H4 (cell line): ENCODE measurements around the gene SGCD. TPM values are rescaled to one million over a fixed set of nuclear protein-coding genes. Genes with fewer than 3 reads are reported as not detected.

Source experiments
- DNase-seq: peaks from one replicate; pipeline ENCODE4 v3.0.0-alpha.2; 2015; ENCODE audit warnings: low spot score
- total RNA-seq: library from RNA; depleted of rRNA; stranded (reverse); fragments of >200 nt; shearing (Covaris generic); gene quantifications from 2 replicates; pipeline ENCODE4 v1.2.3, GENCODE V29; 2014; rRNA removed

The SGCD gene
- total RNA-seq: 0.12 TPM in 1 of 2 replicates, not detected in the other

DNA sequence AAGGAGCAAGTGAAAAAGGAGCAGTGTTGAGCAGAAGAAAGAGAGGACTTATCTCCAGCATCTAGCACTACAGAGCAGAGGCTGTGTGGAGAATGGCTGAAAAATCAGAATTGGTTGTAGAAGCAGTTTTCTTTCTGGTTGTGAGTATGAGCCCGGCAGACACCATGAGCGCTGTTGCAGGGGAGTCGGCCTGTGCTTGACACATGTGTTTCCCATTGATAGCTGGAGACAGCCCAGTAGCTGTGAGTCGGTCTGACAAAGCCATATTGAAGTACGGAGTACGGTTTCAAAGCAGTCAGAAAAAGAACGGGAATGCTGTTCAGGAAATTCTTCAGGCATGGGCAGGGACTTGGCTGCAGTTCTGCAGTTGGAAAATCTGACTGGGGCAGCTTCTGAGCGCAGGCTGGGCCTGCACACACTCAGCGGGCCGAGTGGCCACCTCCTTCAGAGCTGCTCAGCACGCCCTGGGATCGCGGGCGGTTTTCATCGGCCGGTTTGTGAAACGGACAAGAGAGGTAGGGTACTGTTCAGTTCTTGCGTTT is at the start of gene SGCD:
SGCD (plus strand) TSS at position 447 of the 542 bp plus-strand sequence.
- no peak for DNase-seq

DNA sequence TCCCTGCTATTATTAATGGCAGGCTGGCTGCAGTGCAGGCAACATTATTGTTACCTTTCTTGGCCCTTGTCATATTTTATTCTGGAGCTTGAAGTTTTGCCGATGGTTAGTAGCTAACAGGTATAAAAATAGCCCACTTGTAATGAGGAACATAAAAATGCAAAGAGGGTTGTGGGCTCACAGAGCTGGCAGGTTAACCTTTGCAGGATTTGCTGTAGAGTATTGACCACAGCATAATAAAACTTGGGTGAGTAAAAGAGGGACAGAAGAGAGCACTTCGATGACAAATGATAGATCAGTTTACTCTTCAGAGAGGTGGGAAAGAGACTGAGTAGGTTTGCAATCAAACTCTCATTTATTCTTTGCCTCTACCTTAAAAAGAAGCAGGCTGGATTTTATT is 49.7 kb upstream of the SGCD start:
- DNase-seq: no peak

DNA sequence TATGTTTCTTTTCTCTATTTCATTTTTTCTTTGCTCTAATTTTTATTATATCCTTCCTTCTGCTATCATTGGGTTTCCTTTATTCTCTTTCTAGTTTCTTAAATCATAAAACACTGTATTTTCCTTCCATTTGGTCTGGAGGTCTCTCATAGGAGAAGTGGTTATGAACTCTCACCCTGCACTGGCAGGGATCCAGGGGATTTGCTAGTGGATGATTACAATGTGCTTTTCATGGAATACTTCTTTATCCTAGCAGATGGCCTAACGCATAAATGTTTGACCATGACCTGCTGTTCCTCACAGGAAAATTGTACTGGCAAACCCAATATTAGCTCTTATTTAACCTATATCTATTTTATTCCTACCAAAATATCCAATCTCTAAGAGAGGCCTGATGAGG is 31.5 kb upstream of the SGCD start:
- DNase-seq: no peak

DNA sequence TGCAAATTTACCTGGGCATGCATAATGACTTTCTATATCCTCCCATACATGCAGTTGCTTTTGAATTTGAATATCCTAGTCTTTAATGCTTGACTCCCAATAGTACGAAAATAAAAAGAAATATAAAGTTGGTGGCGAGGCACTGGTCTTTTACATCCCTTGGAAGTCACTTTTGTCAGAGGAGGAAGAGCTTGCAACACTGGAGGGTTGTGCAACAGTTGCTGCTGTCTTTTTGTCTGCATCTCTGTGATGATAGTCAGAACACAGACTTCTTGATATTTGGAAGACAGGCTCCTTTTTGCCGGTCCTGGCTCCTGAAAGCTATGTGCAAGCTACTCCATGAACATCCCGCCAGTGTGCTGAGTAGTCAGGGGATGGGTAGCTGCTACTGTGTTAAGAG is 16.8 kb upstream of the SGCD start:
- no peak for DNase-seq

GRCh38 chr5:156312897-156313694 is 13.9 kb upstream of the SGCD start:
- no peak for DNase-seq

DNA sequence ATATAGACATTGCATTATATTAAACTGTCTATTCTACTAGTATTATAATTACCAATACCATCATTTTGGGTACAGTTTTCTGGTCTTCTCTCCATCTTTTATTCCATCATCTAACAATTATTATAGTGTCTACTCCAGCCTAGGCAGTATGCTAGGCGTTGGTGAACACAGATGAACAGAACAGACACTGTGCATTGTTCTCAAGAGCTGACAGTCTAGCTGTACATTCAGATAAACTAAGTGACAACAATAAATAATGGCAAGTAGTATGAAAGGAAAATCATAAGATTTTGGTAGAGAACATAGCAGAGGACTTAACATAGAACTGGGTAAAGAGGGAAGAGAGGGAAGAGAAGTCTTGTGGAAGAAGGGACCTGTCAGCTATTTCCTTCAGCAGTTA is 12.5 kb upstream of the SGCD start:
- no peak for DNase-seq

DNA sequence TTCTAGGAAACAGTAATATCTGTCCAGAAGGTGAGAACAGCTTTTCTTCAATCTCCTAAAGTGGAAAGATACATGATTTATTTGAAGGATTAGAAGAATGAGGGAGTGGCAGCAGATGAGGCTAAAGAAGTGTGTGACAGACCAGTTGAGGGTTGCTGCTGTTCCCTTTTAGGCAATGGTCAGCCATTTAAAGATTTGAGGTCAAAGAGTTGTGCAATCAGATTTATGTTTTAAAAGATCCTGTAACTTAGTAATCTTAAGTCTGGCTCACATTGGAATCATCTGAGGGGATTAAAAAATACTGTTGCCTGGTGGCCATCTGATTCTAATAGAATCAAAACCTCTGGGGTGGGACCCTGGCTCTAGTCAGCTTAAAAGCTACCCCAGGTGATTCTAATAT is 4.3 kb upstream of the SGCD start:
- DNase-seq: no peak

GRCh38 chr5:156327296-156327695 is 332 bp downstream of the SGCD start:
- DNase-seq: no peak

DNA sequence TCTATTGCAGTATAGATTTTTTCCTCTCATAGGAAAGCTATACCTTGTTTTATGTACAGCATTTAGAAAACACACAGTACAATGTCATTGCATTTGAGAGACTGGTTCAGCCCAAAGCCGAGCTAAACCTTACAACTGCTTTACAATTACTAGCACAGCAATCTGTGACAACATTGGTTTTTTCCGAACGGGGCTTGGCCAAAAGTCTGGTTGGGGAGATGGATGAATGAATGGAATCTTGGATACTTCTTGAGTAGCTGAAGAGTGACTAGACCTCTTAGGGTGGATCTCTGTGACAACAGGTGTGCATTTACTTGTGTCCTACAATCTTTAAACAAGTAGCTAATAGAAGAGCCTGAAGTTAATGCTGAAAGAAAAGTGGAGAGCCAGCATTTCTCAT is 1.2 kb downstream of the SGCD start:
- no peak for DNase-seq

- no peak for DNase-seq
Observed at GRCh38 chr5:156328766-156329165, 1.8 kb downstream of the SGCD start.

GRCh38 chr5:156329171-156329611 is 2.2 kb downstream of the SGCD start:
- DNase-seq: no peak

DNA sequence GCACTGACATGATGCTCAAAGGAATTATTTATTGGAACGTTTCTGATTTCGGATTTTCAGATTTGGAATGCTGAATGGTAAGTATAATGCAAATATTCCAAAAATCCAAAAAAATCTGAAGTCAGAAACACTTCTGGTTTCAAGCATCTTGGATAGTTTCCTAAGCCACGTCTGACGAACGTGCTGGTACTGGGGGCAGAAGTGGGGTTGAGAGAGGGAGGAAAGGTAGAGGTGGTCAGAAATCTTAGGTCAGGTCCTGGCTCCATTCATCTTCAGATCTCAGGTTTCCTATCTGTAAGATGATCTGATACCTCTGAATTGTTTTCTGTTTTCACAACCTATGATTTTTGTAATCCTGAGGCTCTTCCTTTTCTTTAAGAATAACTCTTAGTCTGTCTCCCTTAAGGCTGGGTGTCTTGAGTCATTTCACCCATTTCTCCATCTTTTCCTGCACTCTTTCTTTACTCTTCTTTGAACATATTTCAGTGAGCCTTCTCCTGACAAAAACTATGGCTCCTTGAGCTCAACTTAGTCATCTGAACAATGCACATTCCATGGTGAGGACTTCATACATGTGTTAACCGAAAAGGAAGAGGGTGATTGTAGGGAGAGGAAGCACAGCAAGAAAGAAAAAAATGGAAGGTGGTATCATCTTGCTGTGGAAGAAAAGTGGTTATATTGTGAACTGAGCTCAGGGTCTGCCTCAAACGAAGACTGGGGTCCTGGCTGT is 3.3 kb downstream of the SGCD start:
- DNase-seq: no peak

DNA sequence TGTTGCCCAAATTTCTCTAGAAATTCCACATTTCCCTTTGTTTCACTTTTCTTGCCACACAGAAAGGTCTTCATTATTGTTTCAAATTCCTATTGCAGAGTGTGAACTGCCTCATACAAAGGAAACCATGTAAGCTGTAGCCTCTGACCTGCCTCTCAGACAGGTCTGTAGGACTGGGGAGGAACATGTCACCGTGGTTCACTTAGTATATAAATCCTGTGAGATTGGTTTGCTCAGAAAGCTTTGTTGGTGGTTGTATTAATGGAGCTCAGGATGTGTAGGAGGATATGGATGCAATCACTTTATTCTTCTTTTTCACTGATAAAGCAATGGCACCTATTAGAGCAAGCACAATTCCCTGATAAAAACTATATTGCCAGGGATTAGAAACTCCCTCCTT is 4.2 kb downstream of the SGCD start:
- DNase-seq: no peak

DNA sequence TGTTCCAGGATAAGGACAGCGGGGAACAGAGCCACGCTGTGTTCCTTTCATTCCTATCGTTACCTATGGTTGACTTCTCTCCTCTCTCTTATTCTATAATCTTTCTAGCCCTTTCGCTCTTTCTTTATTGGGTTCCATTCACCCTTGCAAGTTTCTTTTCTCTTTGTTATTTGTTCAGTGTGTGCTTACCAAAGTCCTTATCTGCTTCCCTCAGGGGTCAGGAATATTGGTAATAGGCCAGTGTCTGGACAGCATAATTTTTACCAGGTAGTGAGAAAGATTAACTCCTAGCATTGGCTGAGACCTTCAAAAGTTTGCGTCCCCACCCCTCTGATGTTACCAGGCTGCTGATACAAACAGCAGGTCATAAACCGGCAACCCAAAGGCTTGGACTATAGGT is 4.9 kb downstream of the SGCD start:
- DNase-seq: no peak

- DNase-seq: no peak
Observed at GRCh38 chr5:156332245-156332644, 5.3 kb downstream of the SGCD start.

GRCh38 chr5:156339139-156339841 is 12.3 kb downstream of the SGCD start:
- DNase-seq: no peak

DNA sequence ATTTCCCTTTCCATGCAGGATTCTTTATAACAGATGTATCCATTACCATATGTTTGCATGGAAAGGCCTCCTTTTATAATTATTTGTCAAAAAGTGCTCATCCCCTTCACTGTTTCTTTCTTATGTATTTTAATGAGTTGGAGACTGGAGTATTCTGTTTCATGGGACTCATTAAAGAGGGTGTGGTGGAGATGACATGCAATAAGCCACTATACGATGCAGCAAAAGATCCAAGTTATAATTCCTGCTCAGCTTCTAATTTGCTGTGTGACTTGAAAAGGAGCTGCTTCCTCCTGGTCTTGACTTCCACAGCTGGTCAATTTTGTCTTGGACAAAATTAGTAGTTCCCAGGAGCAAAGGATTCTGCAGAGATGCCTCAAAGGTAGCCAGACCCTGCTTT is 13.9 kb downstream of the SGCD start:
- DNase-seq: no peak

DNA sequence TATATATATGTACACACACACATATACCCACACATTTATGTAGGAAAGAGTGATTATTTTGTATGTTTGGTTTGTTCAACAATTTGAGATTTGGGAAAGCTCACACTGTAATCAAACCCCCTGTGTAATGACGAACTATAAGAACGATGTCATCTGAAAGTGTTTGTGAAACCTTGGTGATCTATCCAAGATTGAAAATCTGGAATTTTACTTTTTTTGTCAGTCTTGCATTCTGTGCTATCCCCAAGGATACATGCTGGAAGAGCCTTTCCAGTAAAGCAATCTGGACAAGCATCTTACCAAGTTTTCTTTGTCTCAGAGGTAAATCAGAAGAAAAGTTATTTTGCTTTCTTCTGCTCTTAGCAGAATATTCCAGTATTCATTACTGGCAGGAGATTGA is 23.3 kb downstream of the SGCD start:
- DNase-seq: no peak

DNA sequence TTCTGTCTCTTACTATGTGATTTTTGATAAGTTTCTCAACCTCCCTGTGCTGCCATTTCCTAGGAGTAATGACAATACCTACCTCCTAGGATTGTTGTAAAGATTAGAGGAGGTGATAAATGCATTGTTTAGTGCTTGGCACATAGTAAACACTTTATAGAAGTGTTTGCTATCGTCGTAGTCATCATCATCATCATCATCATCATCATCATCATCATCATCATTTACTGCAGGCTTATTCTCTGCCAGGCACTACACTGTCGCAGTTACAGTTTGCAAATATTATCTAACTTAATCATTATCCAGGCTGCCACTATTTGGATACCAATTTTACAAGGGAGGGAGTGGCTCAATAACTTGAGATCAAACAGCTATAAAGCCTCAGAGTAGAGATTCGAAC is 24.5 kb downstream of the SGCD start:
- no peak for DNase-seq

- DNase-seq: no peak
Observed at GRCh38 chr5:156354571-156354970, 27.6 kb downstream of the SGCD start.

DNA sequence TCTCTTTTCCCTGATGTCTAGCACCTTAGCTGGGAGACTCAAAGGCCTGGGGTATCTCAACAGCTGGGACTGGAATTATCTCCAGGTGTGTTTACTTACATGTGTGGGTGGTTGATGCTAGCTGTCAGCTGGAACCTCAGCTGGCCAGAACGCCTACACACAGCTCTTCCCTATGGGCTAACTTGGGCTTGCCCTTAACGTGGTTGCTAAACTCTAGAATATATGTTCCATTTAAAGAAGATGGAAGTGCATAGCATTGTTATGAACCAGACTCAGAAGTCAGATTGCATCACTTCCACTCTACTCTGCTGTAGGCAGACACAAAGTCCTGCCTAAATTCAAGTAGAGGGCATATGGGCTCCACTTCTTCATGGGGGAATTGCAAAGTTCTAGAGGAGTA is 29.3 kb downstream of the SGCD start:
- no peak for DNase-seq

GRCh38 chr5:156359476-156359875 is 32.5 kb downstream of the SGCD start:
- no peak for DNase-seq
